Measurements from ENCODE around the gene ADGRV1. TPM values are rescaled to one million over a fixed set of nuclear protein-coding genes. Genes with fewer than 3 reads are reported as not detected.
A peak's percentile ranks its signal among the peaks of the same experiment; 100 is the strongest.

The ADGRV1 gene
- total and polyA plus RNA-seq, 2 donors (not counting 3 experiments of a cell fraction or from before 2014, with no cell fraction given) = 0.11 to 0.55 TPM

GRCh38 chr5:91127456-91128081 lies 569.0 kb downstream of the ADGRV1 start:
- Histone ChIP-seq H2AFZ (ENCODE audit: low read depth, low read length) (peak overlapping the region; percentile 14), H3K36me3 (ENCODE audit: control insufficient read depth in 2 of 2, extremely low read depth in 1 of 2, insufficient read depth in 2 of 2, low read length in 2 of 2) (no peaks in the 10 kb centered on the region), H3K4me3 (replicated peaks in 1 of 3; ENCODE audit: insufficient read depth in 1 of 3, low read depth in 1 of 3, low read length in 3 of 3) (no peak overlapping the region), H3K27ac (ENCODE audit: insufficient read depth, low read depth, low read length) (no peak overlapping the region), H3K4me2 (ENCODE audit: insufficient read depth, low read length) (no peak overlapping the region), H3K27me3 (ENCODE audit: control insufficient read depth in 2 of 2, insufficient read depth in 2 of 2, low read length in 2 of 2) (no peaks in the 10 kb centered on the region), H3K4me1 (ENCODE audit: control insufficient read depth, extremely low read depth, insufficient read depth, low read length) (peaks cover 6% of the 10 kb centered on the region), H3K9me3 (replicated peaks; ENCODE audit: control insufficient read depth, insufficient read depth, low read length) (no peaks in the 10 kb centered on the region), H3K9ac (replicated peaks; ENCODE audit: extremely low read depth, insufficient read depth, low read length) (no peak overlapping the region), H3K79me2 (ENCODE audit: control insufficient read depth, insufficient read depth, low read length) (no peaks in the 10 kb centered on the region), H4K20me1 (replicated peaks; ENCODE audit: control insufficient read depth, extremely low read depth, insufficient read depth, low read length) (no peaks in the 10 kb centered on the region), H3K9me1 (replicated peaks; ENCODE audit: control insufficient read depth, extremely low read depth, insufficient read depth, low read length) (no peaks in the 10 kb centered on the region)
- DNase-seq (ENCODE audit: low read depth, low spot score) (peak; percentile 31), FAIRE-seq (no peak)
- ChIA-PET POLR2A (interaction anchor here (0.7 to 1.1 kb wide), 2 partner anchors 255 to 256 kb away, joined by 5 to 6 read pairs; partner anchors contain the start of gene ARRDC3), CTCF (interaction anchor here (0.7 to 1.6 kb wide), 3 partner anchors 9 to 257 kb away, joined by 3 to 5 read pairs (median 4); no protein-coding TSS in a partner anchor)
- intact Hi-C loops (cut with micrococcal nuclease) = no loop called here
- no TSS peak for BruUV-seq (replicated peaks)
- no peak for TF ChIP-seq EZH2 (IDR thresholded peaks at IDR 0.05; ENCODE audit: borderline replicate concordance, low read depth, low read length, severe bottlenecking)
- TF ChIP-seq POLR2AphosphoS5 (IDR thresholded peaks at IDR 0.05; ENCODE audit: insufficient read depth, low read depth, low read length) = no peak
- no peak for TF ChIP-seq MYC (IDR thresholded peaks at IDR 0.05; ENCODE audit: low read depth, low read length)
- no peak for TF ChIP-seq GATA2 (IDR thresholded peaks at IDR 0.05; ENCODE audit: insufficient read depth, insufficient read length, low read depth, low read length)
- no peak for TF ChIP-seq JUN (IDR thresholded peaks at IDR 0.05; ENCODE audit: borderline replicate concordance, insufficient read depth, insufficient read length, low read depth)
- no peak for TF ChIP-seq POLR2A (IDR thresholded peaks at IDR 0.05; ENCODE audit: low read depth, low read length)
- no peak for TF ChIP-seq FOS (IDR thresholded peaks at IDR 0.05; ENCODE audit: borderline replicate concordance, insufficient read depth, low read length)
- no peak for TF ChIP-seq CTCF (IDR thresholded peaks at IDR 0.05; ENCODE audit: extremely low read depth in 1 of 2, insufficient read depth in 1 of 2, low read depth in 1 of 2, low read length in 2 of 2)
- TF ChIP-seq MAX (IDR thresholded peaks at IDR 0.05; ENCODE audit: insufficient read depth, insufficient read length) = no peak
- dilution Hi-C loops (cut with MboI; ENCODE audit: extremely low pct_ligation_motif_present, low sequenced_read_pairs) = no loop called here
